ENCODE data around the gene EPO. TPM values are rescaled to one million over a fixed set of nuclear protein-coding genes. Genes with fewer than 3 reads are reported as not detected.
"Not testable (repeated sequence)": the region's sequence is repeated elsewhere in the genome, so short reads cannot be mapped to it uniquely, and the experiment has no call there.

EPO gene
- total and polyA plus RNA-seq, 9 donors, result 0.05 to 0.25 (median 0.20) TPM; not detected in 6

GRCh38 chr7:100694098-100694745 is 26.0 kb upstream of the EPO start, which contains the start of gene GIGYF1:
GIGYF1 (minus strand) TSS chr7:100694250; CDS start chr7:100688238, 6,012 bp downstream.
- Histone ChIP-seq H3K36me3 (no peaks in the 10 kb centered on the region), H3K27me3 (no peaks in the 10 kb centered on the region), H3K4me1 (ENCODE audit: insufficient read depth) (peaks cover 15% of the 10 kb centered on the region), H3K27ac (peak within 1 kb of the TSS; percentile 69 to 93), H3K4me3 (peak within 1 kb of the TSS; percentile 59), H3K9me3 (no peaks in the 10 kb centered on the region)
- intact Hi-C loops (cut with DNase I), result loop anchor here (5.0 to 10.0 kb wide), 6 partner anchors 132 to 1103 kb away; partner anchors contain the start of genes LAMTOR4 (in 1 of the 4) and SPACDR (in 1 of the 4)
- DNase-seq, result peak; percentile 73 to 86 (median 81)
- WGBS, 3 donors, result 0 to 2% (median 1%) methylated on average over 8 to 68 of the region's 102 CpGs
- TF ChIP-seq POLR2A (IDR thresholded peaks at IDR 0.05), result no peak

GRCh38 chr7:100696123-100696521 is 24.1 kb upstream of the EPO start:
- H3K36me3 ChIP-seq, result no peaks in the 10 kb centered on the region
- no peaks in the 10 kb centered on the region for H3K27me3 ChIP-seq
- H3K27ac ChIP-seq, result no peak overlapping the region
- no peak for TF ChIP-seq CTCF (IDR thresholded peaks at IDR 0.05)
- TF ChIP-seq EP300 (IDR thresholded peaks at IDR 0.05), result no peak
- no peak for TF ChIP-seq POLR2A (IDR thresholded peaks at IDR 0.05)
- WGBS, 3 donors, result 78 to 86% (median 81%) methylated on average over 6 of the region's 6 CpGs
- no peak overlapping the region for H3K4me3 ChIP-seq
- H3K4me1 ChIP-seq (ENCODE audit: insufficient read depth), result peaks cover 9% of the 10 kb centered on the region
- no peak for DNase-seq
- no peaks in the 10 kb centered on the region for H3K9me3 ChIP-seq
- intact Hi-C loops (cut with DNase I), result loop anchor here in 1 of 4 donors (10.0 kb wide), 1 partner anchor 231 kb away; the partner anchor contains the start of gene SPACDR

- Histone ChIP-seq H3K27ac (no peak overlapping the region), H3K4me1 (ENCODE audit: insufficient read depth) (no peaks in the 10 kb centered on the region), H3K27me3 (no peaks in the 10 kb centered on the region), H3K4me3 (no peak overlapping the region), H3K36me3 (no peaks in the 10 kb centered on the region), H3K9me3 (no peaks in the 10 kb centered on the region)
- WGBS, 3 donors, result 61 to 67% (median 62%) methylated on average over 6 of the region's 6 CpGs
- no peak for TF ChIP-seq CTCF (IDR thresholded peaks at IDR 0.05)
- TF ChIP-seq EP300 (IDR thresholded peaks at IDR 0.05), result no peak
- TF ChIP-seq POLR2A (IDR thresholded peaks at IDR 0.05), result no peak
- no peak for DNase-seq
- intact Hi-C loops (cut with DNase I), result loop anchor here in 1 of 4 donors (10.0 kb wide), 1 partner anchor 234 kb away; the partner anchor contains the start of gene SPACDR
Observed at GRCh38 chr7:100699018-100699417, 21.2 kb upstream of the EPO start.

DNA sequence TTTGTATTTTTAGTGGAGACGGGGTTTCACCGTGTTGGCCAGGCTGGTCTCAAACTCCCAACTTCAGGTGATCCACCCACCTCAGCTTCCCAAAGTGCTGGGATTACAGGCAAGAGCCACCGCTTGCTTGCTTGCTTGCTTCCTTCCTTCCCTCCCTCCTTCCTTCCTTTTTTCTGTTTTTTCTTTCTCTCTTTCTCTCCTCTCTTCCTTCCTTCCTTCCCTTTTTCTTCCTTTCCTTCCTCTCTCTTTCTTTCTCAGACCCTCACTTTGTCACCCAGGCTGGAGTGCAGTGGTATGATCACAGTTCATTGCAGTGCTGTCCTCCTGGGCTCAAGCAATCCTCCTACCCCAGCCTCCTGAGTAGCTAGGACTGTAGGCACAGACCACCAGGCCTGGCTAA is 19.2 kb upstream of the EPO start:
- intact Hi-C loops (cut with DNase I), result loop anchor here in 2 of 4 donors (10.0 kb wide), 2 partner anchors 46 to 164 kb away; partner anchors contain the start of genes ACTL6B (in 1 of the 2) and TRIP6 (in 1 of the 2)
- not testable (repeated sequence) for H3K4me1 ChIP-seq (ENCODE audit: insufficient read depth); H3K4me3 ChIP-seq; H3K27ac ChIP-seq; H3K36me3 ChIP-seq; H3K9me3 ChIP-seq; DNase-seq; H3K27me3 ChIP-seq
- 62 to 89% (median 89%) methylated on average over 3 of the region's 3 CpGs for WGBS, 3 donors

DNA sequence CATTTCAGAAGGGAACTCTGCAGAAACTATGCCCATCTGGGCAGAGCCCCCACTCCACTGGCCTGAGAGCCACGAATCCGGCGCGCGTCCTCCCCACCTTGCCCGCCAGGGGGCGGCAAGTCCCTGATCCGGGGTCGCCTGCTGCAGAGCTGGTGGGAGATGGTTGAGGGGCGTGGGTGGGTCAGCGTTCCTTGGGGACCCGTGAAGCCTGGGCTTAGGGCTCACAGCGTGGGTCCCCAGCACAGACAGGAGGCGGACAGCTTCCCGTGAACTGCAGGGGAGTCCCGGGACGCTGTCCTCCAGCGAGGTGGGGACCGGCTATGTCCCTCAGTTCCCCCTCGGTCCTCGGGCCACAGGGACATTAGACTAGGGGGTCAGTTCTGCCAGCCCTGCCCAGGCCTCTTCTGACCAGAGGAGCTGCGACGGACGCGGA is 14.9 kb upstream of the EPO start:
- no peaks in the 10 kb centered on the region for H3K9me3 ChIP-seq
- 0% methylated on average over 25 of the region's 25 CpGs for WGBS, 3 donors
- intact Hi-C loops (cut with DNase I), result loop anchor here (2.0 to 10.0 kb wide), 5 partner anchors 51 to 159 kb away; partner anchors contain the start of genes SLC12A9 (in 3 of the 4), ACTL6B (in 1 of the 4) and TRIP6 (in 1 of the 4)
- H3K4me1 ChIP-seq (ENCODE audit: insufficient read depth), result peaks cover 7% of the 10 kb centered on the region
- H3K4me3 ChIP-seq, result peak overlapping the region; percentile 85
- H3K27ac ChIP-seq, result peak overlapping the region; percentile 83 to 91
- TF ChIP-seq EP300 (IDR thresholded peaks at IDR 0.05) (no peak), CTCF (IDR thresholded peaks at IDR 0.05) (peak; percentile 69 to 93 (median 92))
- no peaks in the 10 kb centered on the region for H3K36me3 ChIP-seq
- no peaks in the 10 kb centered on the region for H3K27me3 ChIP-seq
- DNase-seq, result peak; percentile 76 to 90 (median 86)
